ENCODE results near the gene OLFML1. TPM values are rescaled to one million over a fixed set of nuclear protein-coding genes. Genes with fewer than 3 reads are reported as not detected.

OLFML1 gene
- total and polyA plus RNA-seq, 2 of the 8 experiments (the other 6 are each of a cell fraction or from before 2014, with no cell fraction given): 0.24 TPM; not detected in 1

DNA sequence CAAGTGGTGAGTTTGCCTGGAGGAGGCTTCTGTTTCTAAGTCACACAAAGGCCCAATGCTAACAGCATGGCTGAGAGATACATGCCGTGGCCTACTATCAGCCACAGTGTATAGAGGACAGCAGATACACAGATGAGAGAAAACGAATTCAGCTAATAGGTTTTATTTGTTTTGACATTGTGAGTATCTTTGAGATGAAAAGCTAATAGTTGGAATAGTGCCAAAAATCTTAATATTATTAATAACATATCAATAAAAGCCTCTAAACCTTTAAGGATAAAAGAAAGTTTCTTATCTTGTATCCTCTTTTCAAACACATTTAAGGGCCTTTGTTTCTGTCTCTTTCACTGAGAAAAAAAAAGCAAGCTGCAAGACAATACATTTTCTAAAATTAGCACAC lies 30.5 kb upstream of the OLFML1 start:
- Histone ChIP-seq H3K4me3 (ENCODE audit: extremely low read depth in 1 of 4, insufficient read depth in 2 of 4, low read depth in 3 of 4, low read length in 4 of 4) (no peak overlapping the region), H3K23ac (ENCODE audit: insufficient read length) (no peak overlapping the region), H2AFZ (ENCODE audit: low read length) (no peak overlapping the region), H3K9me3 (ENCODE audit: insufficient read depth in 2 of 2, low read depth in 1 of 2, low read length in 1 of 2) (no peaks in the 10 kb centered on the region), H2BK120ac (replicated peaks; ENCODE audit: low read depth, low read length) (no peak overlapping the region), H3K4ac (replicated peaks; ENCODE audit: insufficient read length, low read depth, low read length) (no peak overlapping the region), H4K20me1 (replicated peaks in 1 of 2; ENCODE audit: control insufficient read depth in 1 of 2, insufficient read depth in 2 of 2, low read length in 2 of 2) (no peaks in the 10 kb centered on the region), H3K23me2 (ENCODE audit: low read depth, low read length) (no peaks in the 10 kb centered on the region; the same call in 1 of the 2 replicates), H2BK5ac (ENCODE audit: low read depth, low read length) (no peak overlapping the region), H2BK12ac (ENCODE audit: low read depth, low read length) (no peak overlapping the region), H3K79me1 (ENCODE audit: low read depth, low read length) (no peaks in the 10 kb centered on the region), H3K27me3 (replicated peaks in 1 of 4; ENCODE audit: control insufficient read depth in 3 of 4, extremely low read depth in 1 of 4, insufficient read depth in 3 of 4, low read length in 3 of 4) (no peaks in the 10 kb centered on the region), H2BK20ac (ENCODE audit: low read length) (no peak overlapping the region), H2AK5ac (ENCODE audit: low read depth, low read length) (no peak overlapping the region), H3K4me1 (replicated peaks in 1 of 4; ENCODE audit: control insufficient read depth in 3 of 4, insufficient read depth in 4 of 4, low read length in 3 of 4) (no peaks in the 10 kb centered on the region), H4K91ac (replicated peaks; ENCODE audit: insufficient read length, low read length) (no peak overlapping the region), H3K56ac (replicated peaks; ENCODE audit: insufficient read length, low read depth, low read length) (no peak overlapping the region), H4K5ac (ENCODE audit: insufficient read length, low read depth, low read length) (no peak overlapping the region), H3K4me2 (ENCODE audit: insufficient read depth in 1 of 2, low read depth in 2 of 2, low read length in 2 of 2) (no peak overlapping the region), H2BK15ac (ENCODE audit: low read length) (no peak overlapping the region), H4K8ac (ENCODE audit: extremely low read depth, insufficient read depth, low read length) (no peak overlapping the region), H3K18ac (ENCODE audit: extremely low read depth, low read length) (no peak overlapping the region), H3K79me2 (ENCODE audit: control insufficient read depth in 1 of 2, insufficient read depth in 2 of 2, low read length in 2 of 2) (no peaks in the 10 kb centered on the region), H3K27ac (ENCODE audit: low read depth, low read length) (no peak overlapping the region), H3K9ac (replicated peaks in 1 of 4; ENCODE audit: extremely low read depth in 1 of 4, low read depth in 3 of 4, low read length in 3 of 4) (no peak overlapping the region), H3K14ac (ENCODE audit: insufficient read length) (no peak overlapping the region), H3K36me3 (ENCODE audit: control insufficient read depth in 2 of 4, insufficient read depth in 4 of 4, low read length in 3 of 4) (no peaks in the 10 kb centered on the region)
- 81% methylated on average over 2 of the region's 2 CpGs; no CpG with 5 or more reads in 1 of the 2 experiments for WGBS, 2 experiments (ENCODE audit: extremely low coverage in 1 of 2, insufficient coverage in 1 of 2, insufficient read length in 1 of 2, insufficient replicate concordance in 2 of 2, low coverage in 1 of 2, low lambda C conversion rate in 2 of 2, missing lambda C conversion rate in 1 of 2)
- ChIA-PET POLR2A (ENCODE audit: partially characterized antibody) (no interaction called here), CTCF (ENCODE audit: partially characterized antibody) (interaction anchor here (0.7 to 1.7 kb wide), 8 partner anchors 13 to 320 kb away, joined by 3 to 4 read pairs (median 4); no protein-coding TSS in a partner anchor)
- no peak for TF ChIP-seq RAD21 (IDR thresholded peaks at IDR 0.05 in 1 of 2, conservative IDR thresholded peaks at IDR 0.05 in 1 of 2; ENCODE audit: low read depth in 2 of 2, low read length in 2 of 2)
- TF ChIP-seq CBX5 (IDR thresholded peaks at IDR 0.05; ENCODE audit: low read depth, low read length): no peak
- TF ChIP-seq POLR2A (IDR thresholded peaks at IDR 0.05; ENCODE audit: control extremely low read depth in 1 of 2, low read depth in 2 of 2, low read length in 2 of 2): no peak
- TF ChIP-seq, protein P1, sequence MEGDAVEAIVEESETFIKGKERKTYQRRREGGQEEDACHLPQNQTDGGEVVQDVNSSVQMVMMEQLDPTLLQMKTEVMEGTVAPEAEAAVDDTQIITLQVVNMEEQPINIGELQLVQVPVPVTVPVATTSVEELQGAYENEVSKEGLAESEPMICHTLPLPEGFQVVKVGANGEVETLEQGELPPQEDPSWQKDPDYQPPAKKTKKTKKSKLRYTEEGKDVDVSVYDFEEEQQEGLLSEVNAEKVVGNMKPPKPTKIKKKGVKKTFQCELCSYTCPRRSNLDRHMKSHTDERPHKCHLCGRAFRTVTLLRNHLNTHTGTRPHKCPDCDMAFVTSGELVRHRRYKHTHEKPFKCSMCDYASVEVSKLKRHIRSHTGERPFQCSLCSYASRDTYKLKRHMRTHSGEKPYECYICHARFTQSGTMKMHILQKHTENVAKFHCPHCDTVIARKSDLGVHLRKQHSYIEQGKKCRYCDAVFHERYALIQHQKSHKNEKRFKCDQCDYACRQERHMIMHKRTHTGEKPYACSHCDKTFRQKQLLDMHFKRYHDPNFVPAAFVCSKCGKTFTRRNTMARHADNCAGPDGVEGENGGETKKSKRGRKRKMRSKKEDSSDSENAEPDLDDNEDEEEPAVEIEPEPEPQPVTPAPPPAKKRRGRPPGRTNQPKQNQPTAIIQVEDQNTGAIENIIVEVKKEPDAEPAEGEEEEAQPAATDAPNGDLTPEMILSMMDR (IDR thresholded peaks at IDR 0.05; ENCODE audit: control extremely low read depth in 1 of 3, insufficient read depth in 1 of 3, low read depth in 1 of 3, low read length in 3 of 3): no peak
- TF ChIP-seq SAP30 (IDR thresholded peaks at IDR 0.05; ENCODE audit: insufficient read depth, insufficient replicate concordance, low read length): no peak
- DNase-seq (ENCODE audit: low read depth in 1 of 2, low spot score in 2 of 2): no peak
- FAIRE-seq: no peak
